Measurements from ENCODE around the gene C12orf54.
A peak's percentile ranks its signal among the peaks of the same experiment; 100 is the strongest.
"Not testable (repeated sequence)": the region's sequence is repeated elsewhere in the genome, so short reads cannot be mapped to it uniquely, and the experiment has no call there.

The C12orf54 gene

DNA sequence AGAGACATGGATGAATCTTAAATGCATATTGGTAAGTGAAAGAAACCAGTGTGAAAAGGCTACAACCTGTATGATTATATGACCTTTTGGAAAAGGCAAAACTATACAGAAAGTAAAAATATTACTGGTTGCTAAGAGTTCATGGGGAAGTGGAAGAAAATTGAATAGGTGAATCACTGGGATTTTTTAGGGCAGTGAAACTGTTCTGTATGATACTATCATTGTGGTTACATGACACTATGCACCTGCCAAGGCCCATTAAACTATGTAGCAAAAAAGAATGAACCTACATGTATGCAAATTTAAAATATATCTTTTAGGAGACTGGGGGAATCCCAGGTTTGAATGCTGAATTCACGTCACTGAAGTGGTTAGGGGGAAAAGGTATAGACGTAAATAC, 30.6 kb downstream of the C12orf54 start:
- DNase-seq: no peak

DNA sequence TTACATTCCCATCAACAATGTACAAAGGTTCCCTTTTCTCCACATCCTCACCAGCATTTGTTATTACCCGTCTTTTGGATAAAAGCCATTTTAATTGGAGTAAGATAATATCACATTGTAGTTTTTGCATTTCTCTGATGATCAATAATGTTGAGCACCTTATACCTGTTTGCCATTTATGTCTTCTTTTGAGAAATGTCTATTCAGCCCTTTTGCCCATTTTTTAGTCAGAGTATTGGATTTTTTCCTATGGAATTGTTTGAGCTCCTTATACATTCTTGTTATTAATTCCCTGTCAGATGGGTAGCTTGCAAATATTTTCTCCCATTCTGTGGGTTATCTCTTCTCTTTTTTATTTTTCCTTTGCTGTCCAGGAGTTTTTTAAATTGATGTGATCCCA, 32.4 kb downstream of the C12orf54 start:
- DNase-seq: no peak

DNA sequence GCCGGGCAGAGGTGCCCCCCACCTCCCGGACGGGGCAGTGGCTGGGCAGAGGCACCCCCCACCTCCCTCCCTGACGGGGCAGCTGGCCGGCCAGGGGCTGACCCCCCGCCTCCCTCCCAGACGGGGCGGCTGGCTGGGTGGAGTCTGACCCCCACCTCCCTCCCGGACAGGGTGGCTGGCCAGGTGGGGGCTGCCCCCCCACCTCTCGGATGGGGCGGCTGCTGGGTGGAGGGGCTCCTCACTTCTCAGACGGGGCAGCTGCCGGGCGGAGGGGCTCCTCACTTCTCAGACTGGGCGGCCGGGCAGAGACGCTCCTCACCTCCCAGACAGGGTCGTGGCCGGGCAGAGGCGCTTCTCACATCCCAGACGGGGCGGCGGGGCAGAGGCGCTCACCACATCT, 38.1 kb downstream of the C12orf54 start:
- DNase-seq: not testable (repeated sequence)

DNA sequence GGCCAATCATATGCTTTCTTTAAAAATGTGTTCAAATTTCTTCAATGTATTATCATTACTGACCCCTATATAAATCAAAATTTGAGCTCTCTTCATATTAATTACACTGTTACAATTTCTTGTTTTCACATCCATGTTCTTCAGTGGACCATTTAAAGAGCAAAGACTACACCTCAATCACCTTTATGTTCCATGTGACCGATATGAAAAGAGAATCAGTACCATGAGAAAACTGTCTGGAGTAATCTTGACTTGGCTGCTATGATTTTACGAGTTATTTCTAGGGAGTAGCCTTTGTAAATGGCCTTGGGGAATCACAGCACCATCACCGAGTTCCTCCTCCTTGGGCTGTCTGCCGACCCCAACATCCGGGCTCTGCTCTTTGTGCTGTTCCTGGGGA, 43.0 kb downstream of the C12orf54 start, which contains the start of gene OR8S1:
TSS of gene OR8S1 (plus strand) at position 301 of the 400 bp plus-strand sequence. CDS start at position 301, 0 bp downstream.
- no peak for DNase-seq

DNA sequence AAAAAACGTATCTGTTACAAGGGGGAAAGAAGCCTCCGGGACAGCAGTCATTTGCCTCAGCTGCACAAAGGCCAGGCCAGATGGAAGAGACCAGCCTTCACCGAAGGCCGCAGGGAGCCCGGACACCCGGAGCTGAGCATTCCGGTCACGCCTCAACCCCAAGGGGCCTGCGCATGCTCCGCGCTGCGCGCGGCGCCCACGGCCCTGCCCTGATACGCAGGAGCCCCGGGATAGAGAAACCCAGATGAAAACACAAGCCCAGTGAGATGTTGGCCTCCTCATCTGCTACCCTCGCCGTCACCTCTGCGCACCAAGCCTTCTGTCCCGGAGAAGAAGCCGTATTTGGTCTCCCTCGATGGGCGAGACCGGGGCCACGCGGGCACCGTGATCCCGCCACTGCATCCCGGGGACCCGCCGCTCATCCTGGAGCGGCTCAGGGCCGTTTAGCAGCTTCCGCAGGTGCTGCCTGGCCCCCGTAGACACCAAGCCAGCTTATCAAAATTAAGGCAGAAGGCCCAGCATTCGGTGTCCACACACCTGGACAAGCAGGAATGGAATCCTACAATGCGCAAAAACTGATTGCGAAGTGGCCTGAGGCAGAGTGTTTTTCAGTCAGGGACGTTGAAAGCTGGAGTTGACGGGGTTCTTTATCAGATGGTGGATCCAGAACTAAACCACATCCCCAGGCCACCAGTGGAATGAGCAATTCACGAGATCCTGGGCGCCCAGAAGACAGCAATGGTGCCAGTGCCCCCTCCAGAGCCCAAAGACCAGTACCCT, 45.8 kb downstream of the C12orf54 start:
- DNase-seq: no peak

DNA sequence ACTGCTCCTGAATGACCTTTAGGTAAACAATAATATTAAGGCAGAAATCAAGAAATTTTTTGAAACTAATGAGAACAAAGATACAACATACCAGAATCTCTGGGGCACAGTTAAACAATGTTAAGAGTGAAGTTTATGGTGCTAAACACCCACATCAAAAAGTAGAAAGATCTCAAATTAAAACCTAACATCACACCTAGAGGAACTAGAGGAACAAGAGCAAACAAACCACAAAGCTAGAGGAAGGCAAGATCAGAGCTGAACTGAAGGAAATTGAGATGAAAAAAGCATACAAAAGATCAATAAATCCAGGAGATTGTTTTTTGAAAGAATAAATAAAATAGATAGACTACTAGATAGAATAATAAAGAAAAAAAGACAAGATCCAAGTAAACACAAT, 50.3 kb downstream of the C12orf54 start:
- no peak for DNase-seq

DNA sequence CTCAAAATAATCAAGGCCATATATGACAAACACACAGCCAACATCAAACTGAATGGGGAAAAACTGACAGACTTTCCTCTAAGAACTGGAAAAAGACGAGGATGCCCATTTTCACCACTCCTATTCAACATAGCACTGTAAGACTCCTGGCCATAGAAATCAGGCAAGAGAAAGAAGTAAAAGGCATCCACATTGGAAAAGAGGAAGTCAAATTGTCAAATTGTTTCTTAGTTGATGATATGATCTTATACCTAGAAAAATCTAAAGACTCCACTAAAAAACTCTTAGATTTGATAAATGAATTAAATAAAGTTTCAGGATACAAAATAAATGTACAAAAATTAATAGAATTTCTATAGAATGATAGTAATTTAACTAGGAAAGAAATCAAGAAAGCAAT, 54.3 kb downstream of the C12orf54 start:
- DNase-seq: no peak

DNA sequence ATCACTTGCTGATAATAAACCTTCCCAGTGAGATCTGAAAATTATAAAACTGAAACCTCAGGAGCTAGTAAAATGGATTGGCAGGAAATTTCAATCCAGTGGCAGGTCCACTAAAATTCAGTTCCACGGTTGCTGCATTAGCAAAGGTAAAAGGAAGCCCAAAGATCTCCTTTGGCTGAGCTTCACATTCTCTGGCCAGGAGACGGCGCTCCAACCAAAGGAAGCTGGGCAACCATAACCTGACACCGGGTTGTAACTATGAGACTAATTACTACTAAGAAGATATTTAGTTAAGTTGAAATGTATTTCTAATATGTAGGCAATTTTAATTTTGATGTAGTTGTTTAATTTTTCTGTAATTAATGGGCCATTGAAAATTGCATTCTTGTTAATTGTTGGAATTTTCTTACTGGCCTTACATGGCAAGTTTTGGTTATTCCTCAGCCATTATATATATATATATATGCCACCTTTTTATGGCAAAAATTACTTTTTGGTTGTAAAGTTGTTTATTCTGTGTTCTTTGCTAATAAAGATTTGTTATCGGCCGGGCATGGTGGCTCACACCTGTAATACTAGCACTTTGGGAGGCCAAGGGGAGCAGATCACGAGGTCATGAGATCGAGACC, 60.1 kb downstream of the C12orf54 start:
- DNase-seq: peak; percentile 50

DNA sequence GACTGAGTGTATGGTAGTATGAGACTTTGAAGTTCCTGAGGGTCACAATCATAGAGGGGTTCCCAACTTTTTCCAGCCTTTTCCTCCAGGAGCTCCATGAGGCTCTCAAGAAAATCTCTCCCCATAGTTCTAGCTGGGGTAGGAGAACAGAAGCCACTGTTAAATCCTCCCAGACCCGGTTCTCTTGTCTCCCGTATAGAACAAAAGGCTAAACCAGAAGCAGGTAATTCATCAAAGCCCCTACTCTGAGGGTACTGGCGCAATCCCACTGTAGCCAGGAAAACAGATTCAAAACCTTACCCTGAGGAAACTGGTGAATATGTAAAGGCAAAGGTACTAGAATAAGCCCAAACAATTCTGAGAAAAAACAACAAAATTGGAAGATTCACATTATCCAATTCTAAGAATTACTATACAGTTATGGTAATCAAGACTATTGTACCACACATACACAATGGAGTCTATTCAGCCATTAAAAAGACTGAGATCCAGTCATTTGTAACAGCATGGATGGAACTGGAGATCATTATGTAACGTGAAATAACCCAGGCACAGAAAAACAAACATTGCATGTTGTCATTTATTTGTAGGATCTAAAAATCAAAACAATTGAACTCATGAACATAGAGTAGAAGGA, 63.7 kb downstream of the C12orf54 start:
- no peak for DNase-seq

Measured in activated CD4-positive, alpha-beta T cell treated with anti-CD3 and anti-CD28 coated beads, Interleukin-10, Interleukin-2, amounts not matched to agents 100 ng/mL and 50 ng/mL, durations not matched to agents 16 hours and 8 hours (primary cell).